ENCODE results near the gene CAMTA1. TPM values are rescaled to one million over a fixed set of nuclear protein-coding genes. Genes with fewer than 3 reads are reported as not detected.

The CAMTA1 gene
- total RNA-seq, 6 experiments from 2014 or later = 78.1 to 96.6 (median 86.1) TPM

- Mint-ChIP-seq H3K9me3 (no peaks in the 10 kb centered on the region), H3K36me3 (ENCODE audit: low read depth) (no peaks in the 10 kb centered on the region), H3K4me1 (ENCODE audit: low read depth) (peaks cover 8% of the 10 kb centered on the region; the same call in 1 of the 2 replicates), H3K4me3 (no peak overlapping the region), H3K27ac (no peak overlapping the region), H3K27me3 (ENCODE audit: insufficient read depth) (peaks cover 43% of the 10 kb centered on the region)
- TF ChIP-seq, protein P1, sequence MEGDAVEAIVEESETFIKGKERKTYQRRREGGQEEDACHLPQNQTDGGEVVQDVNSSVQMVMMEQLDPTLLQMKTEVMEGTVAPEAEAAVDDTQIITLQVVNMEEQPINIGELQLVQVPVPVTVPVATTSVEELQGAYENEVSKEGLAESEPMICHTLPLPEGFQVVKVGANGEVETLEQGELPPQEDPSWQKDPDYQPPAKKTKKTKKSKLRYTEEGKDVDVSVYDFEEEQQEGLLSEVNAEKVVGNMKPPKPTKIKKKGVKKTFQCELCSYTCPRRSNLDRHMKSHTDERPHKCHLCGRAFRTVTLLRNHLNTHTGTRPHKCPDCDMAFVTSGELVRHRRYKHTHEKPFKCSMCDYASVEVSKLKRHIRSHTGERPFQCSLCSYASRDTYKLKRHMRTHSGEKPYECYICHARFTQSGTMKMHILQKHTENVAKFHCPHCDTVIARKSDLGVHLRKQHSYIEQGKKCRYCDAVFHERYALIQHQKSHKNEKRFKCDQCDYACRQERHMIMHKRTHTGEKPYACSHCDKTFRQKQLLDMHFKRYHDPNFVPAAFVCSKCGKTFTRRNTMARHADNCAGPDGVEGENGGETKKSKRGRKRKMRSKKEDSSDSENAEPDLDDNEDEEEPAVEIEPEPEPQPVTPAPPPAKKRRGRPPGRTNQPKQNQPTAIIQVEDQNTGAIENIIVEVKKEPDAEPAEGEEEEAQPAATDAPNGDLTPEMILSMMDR (IDR thresholded peaks at IDR 0.05) = no peak
- no peak for DNase-seq
Measured at GRCh38 chr1:7621334-7622219, 836.3 kb downstream of the CAMTA1 start.

DNA sequence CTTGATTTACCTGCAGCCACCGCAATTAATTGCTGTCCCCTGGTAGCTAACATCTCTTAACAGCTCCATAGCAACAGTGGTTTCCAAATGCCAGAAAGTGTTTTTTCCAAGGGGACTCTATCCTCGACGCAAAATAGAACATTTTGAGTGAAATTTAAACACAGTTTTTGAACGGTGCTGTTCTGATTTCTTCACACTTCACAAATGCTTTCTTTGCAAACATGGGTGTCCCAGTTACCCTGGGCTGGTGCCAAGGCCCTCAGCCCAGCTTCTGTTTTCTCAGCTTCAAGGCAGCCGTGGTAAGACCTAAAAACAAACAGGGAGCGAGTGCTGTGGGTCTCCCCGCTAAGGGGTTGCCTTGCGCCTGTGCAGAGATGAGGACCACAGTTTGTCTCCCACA lies 838.6 kb downstream of the CAMTA1 start:
- TF ChIP-seq, protein P1 (IDR thresholded peaks at IDR 0.05) = no peak
- Mint-ChIP-seq H3K9me3 (no peaks in the 10 kb centered on the region), H3K4me1 (ENCODE audit: low read depth) (peaks cover 8% of the 10 kb centered on the region; the same call in 1 of the 2 replicates), H3K27ac (no peak overlapping the region), H3K36me3 (ENCODE audit: low read depth) (no peaks in the 10 kb centered on the region), H3K27me3 (ENCODE audit: insufficient read depth) (peaks cover 58% of the 10 kb centered on the region), H3K4me3 (no peak overlapping the region)
- DNase-seq = no peak

- peaks cover 61% of the 10 kb centered on the region for H3K27me3 Mint-ChIP-seq (ENCODE audit: insufficient read depth)
- TF ChIP-seq, protein P1 (IDR thresholded peaks at IDR 0.05) = no peak
- DNase-seq = no peak
- no peaks in the 10 kb centered on the region for H3K36me3 Mint-ChIP-seq (ENCODE audit: low read depth)
- H3K9me3 Mint-ChIP-seq = no peaks in the 10 kb centered on the region
- no peak overlapping the region for H3K4me3 Mint-ChIP-seq
- H3K4me1 Mint-ChIP-seq (ENCODE audit: low read depth) = peaks cover 8% of the 10 kb centered on the region; the same call in 1 of the 2 replicates
- no peak overlapping the region for H3K27ac Mint-ChIP-seq
Measured at GRCh38 chr1:7624791-7625355, 839.6 kb downstream of the CAMTA1 start.

DNA sequence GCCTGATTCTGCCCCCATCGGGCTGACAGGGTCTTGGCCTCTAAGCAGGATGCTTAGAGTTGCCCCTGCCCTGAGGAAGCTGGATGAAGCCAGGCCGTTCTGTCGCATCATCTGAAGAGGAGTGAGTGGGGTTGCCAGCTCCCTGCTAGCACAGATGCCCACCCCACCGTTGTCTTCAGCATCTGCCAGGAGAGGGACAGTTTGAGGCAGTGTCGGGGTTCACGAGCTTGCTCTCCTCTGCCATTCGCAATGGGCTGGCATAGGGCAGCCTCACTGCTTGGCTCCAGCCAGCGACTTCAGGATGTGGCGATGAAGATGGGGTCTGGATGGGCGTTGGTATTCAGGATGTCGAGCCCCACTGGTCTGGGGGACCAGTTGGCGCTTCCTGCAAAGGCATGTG lies 840.1 kb downstream of the CAMTA1 start:
- no peak overlapping the region for H3K4me3 Mint-ChIP-seq
- no peak for DNase-seq
- H3K27ac Mint-ChIP-seq = no peak overlapping the region
- TF ChIP-seq, protein P1 (IDR thresholded peaks at IDR 0.05) = no peak
- H3K4me1 Mint-ChIP-seq (ENCODE audit: low read depth) = peaks cover 8% of the 10 kb centered on the region; the same call in 1 of the 2 replicates
- H3K27me3 Mint-ChIP-seq (ENCODE audit: insufficient read depth) = peaks cover 62% of the 10 kb centered on the region
- H3K9me3 Mint-ChIP-seq = no peaks in the 10 kb centered on the region
- no peaks in the 10 kb centered on the region for H3K36me3 Mint-ChIP-seq (ENCODE audit: low read depth)

- H3K4me3 Mint-ChIP-seq = no peak overlapping the region
- no peak overlapping the region for H3K27ac Mint-ChIP-seq
- no peaks in the 10 kb centered on the region for H3K9me3 Mint-ChIP-seq
- H3K4me1 Mint-ChIP-seq (ENCODE audit: low read depth) = no peaks in the 10 kb centered on the region
- peaks cover 77% of the 10 kb centered on the region for H3K27me3 Mint-ChIP-seq (ENCODE audit: insufficient read depth)
- no peaks in the 10 kb centered on the region for H3K36me3 Mint-ChIP-seq (ENCODE audit: low read depth)
- DNase-seq = no peak
- TF ChIP-seq, protein P1 (IDR thresholded peaks at IDR 0.05) = no peak
Measured at GRCh38 chr1:7628273-7628672, 843.0 kb downstream of the CAMTA1 start.
